WTC11 (cell line): Measurements from ENCODE around the gene GJB1.

Experiments
- CREB1 ChIP-seq: sonication (generic); formaldehyde crosslinking; IDR thresholded peaks from 2 replicates; pipeline ENCODE4 v1.8.0; 2023; ENCODE audit warnings: mild to moderate bottlenecking, missing genetic modification reagents
- CTCF ChIP-seq: fragments of 200-600 bp; IDR thresholded peaks from 2 replicates; pipeline ENCODE4 v1.8.0; 2022; ENCODE audit warnings: antibody characterized with exemption
- ZNF512 ChIP-seq: sonication (generic); formaldehyde crosslinking; IDR thresholded peaks from 2 replicates; pipeline ENCODE4 v1.8.1; 2022; ENCODE audit warnings: missing genetic modification reagents, borderline replicate concordance
- TF ChIP-seq, protein P1 (sequence below): sonication (generic); formaldehyde crosslinking; IDR thresholded peaks from 2 replicates; pipeline ENCODE4 v1.8.0; 2022; ENCODE audit warnings: missing genetic modification reagents
- TF ChIP-seq, protein P2 (sequence below): sonication (generic); formaldehyde crosslinking; IDR thresholded peaks from 2 replicates; pipeline ENCODE4 v1.8.0; 2022; ENCODE audit warnings: mild to moderate bottlenecking, missing genetic modification reagents

GRCh38 chrX:71175531-71175930, 47.5 kb upstream of the GJB1 start:
- TF ChIP-seq, protein P1, sequence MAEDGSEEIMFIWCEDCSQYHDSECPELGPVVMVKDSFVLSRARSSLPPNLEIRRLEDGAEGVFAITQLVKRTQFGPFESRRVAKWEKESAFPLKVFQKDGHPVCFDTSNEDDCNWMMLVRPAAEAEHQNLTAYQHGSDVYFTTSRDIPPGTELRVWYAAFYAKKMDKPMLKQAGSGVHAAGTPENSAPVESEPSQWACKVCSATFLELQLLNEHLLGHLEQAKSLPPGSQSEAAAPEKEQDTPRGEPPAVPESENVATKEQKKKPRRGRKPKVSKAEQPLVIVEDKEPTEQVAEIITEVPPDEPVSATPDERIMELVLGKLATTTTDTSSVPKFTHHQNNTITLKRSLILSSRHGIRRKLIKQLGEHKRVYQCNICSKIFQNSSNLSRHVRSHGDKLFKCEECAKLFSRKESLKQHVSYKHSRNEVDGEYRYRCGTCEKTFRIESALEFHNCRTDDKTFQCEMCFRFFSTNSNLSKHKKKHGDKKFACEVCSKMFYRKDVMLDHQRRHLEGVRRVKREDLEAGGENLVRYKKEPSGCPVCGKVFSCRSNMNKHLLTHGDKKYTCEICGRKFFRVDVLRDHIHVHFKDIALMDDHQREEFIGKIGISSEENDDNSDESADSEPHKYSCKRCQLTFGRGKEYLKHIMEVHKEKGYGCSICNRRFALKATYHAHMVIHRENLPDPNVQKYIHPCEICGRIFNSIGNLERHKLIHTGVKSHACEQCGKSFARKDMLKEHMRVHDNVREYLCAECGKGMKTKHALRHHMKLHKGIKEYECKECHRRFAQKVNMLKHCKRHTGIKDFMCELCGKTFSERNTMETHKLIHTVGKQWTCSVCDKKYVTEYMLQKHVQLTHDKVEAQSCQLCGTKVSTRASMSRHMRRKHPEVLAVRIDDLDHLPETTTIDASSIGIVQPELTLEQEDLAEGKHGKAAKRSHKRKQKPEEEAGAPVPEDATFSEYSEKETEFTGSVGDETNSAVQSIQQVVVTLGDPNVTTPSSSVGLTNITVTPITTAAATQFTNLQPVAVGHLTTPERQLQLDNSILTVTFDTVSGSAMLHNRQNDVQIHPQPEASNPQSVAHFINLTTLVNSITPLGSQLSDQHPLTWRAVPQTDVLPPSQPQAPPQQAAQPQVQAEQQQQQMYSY (CRISPR knock-in tag) = no peak
- no peak for TF ChIP-seq CTCF
- TF ChIP-seq, protein P2, sequence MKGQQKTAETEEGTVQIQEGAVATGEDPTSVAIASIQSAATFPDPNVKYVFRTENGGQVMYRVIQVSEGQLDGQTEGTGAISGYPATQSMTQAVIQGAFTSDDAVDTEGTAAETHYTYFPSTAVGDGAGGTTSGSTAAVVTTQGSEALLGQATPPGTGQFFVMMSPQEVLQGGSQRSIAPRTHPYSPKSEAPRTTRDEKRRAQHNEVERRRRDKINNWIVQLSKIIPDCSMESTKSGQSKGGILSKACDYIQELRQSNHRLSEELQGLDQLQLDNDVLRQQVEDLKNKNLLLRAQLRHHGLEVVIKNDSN (CRISPR knock-in tag) = no peak
- no peak for TF ChIP-seq CREB1 (CRISPR knock-in tag)
- no peak for TF ChIP-seq ZNF512
